Uterus (tissue), 4 donors: ENCODE data around the gene SOX1. TPM values are rescaled to one million over a fixed set of nuclear protein-coding genes. Genes with fewer than 3 reads are reported as not detected.

Experiments used
- DNase-seq, 2 donors: peaks; one replicate each; pipeline ENCODE4 v3.0.0-alpha.2; 2019 to 2020
- H3K27ac ChIP-seq, 2 donors: fragments of 200-600 bp; sonication (generic); 1 replicate in 1 of 2; 2 replicates in 1 of 2; pipeline ENCODE4 v1.5.1; 2016 to 2018
- H3K27me3 ChIP-seq, 2 donors: fragments of 200-600 bp; sonication (generic); one replicate each; pipeline ENCODE4 v1.5.1; 2018 to 2019; ENCODE audit warnings: control low read depth in 1 of 2
- H3K36me3 ChIP-seq, 2 donors: fragments of 200-600 bp; sonication (generic); one replicate each; pipeline ENCODE4 v1.5.1; 2019; ENCODE audit warnings: control low read depth in 1 of 2
- H3K4me1 ChIP-seq, 2 donors: fragments of 200-600 bp; sonication (generic); one replicate each; pipeline ENCODE4 v1.5.1; 2018 to 2019; ENCODE audit warnings: control low read depth in 1 of 2
- H3K4me3 ChIP-seq, 2 donors: fragments of 200-600 bp; sonication (generic); 1 replicate in 1 of 2; 2 replicates in 1 of 2; pipeline ENCODE4 v1.5.1; 2018 to 2019; ENCODE audit warnings: mild to moderate bottlenecking in 1 of 2
- H3K9me3 ChIP-seq, 2 donors: fragments of 200-600 bp; sonication (generic); one replicate each; pipeline ENCODE4 v1.5.1; 2019; ENCODE audit warnings: control low read depth in 1 of 2
- POLR2A ChIP-seq, 2 donors: fragments of 450-650 bp; IDR thresholded peaks; one replicate each; pipeline ENCODE4 v1.6.1; 2016; ENCODE audit warnings: antibody characterized with exemption in 2 of 2, mild to moderate bottlenecking in 1 of 2, moderate library complexity in 1 of 2
- intact Hi-C: fragments of 100-400 bp; cut with DNase I; formaldehyde crosslinking; loops from one replicate; pipeline ENCODE4 v1.15.1; 2023; ENCODE audit warnings: low total_unique reads
- total RNA-seq, 4 donors: library from RNA; depleted of rRNA in 3 of 4; stranded (reverse); fragments of >200 nt in 3 of 4; gene quantifications; one replicate each; pipeline versions ENCODE4 v1.1.0 to v1.2.4, GENCODE V29; 2014 to 2023
- TF ChIP-seq, protein P1 (sequence below), 4 experiments: fragments of 200-600 bp in 2 of 4; fragments of 450-650 bp in 2 of 4; sonication (generic) in 2 of 4; IDR thresholded peaks; one replicate each; pipeline ENCODE4 v1.5.1; 2016 to 2019; ENCODE audit warnings: antibody characterized with exemption in 4 of 4, mild to moderate bottlenecking in 2 of 4, moderate library complexity in 1 of 4
- donor health status: DM: yes; HTN: yes; CAD: no.

Gene SOX1
- total RNA-seq, 4 donors from 2014 or later: not detected

DNA sequence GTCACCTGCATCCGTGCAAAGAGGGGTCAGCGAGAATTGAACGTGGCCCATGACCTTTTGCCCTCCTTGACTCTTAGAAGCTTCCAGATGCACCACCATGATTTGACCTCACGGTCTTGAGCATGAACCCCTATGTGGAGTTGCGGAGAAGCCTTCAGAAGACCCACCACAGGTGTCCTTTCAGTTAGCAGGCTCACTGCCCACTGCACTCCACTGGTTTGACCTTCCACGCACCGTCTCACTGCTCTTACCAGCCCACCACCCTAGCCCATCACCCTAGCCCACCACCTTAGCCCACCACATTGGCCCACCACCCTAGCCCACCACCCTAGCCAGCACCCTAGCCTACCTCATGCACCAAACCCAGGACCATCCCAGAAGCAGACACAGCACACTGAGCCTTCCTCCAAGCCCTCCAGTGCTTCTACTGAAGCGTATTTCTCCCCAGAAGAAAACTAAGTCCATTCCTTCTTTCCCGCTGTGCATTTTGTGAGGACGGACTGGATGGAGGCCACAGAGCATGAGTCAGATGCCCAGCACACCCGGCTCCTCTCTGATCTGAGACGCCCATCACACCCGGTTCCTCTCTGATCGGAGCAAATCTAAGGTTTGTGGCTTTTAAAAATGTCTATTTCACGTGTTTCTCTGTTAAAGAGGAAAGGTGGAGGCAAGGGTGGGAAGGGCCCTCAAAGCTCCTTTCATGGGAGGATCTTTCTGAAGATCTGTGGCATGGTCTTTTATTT is 45.8 kb downstream of the SOX1 start:
- H3K4me1 ChIP-seq: no peaks in the 10 kb centered on the region
- TF ChIP-seq POLR2A (IDR thresholded peaks at IDR 0.05): no peak
- TF ChIP-seq, protein P1, sequence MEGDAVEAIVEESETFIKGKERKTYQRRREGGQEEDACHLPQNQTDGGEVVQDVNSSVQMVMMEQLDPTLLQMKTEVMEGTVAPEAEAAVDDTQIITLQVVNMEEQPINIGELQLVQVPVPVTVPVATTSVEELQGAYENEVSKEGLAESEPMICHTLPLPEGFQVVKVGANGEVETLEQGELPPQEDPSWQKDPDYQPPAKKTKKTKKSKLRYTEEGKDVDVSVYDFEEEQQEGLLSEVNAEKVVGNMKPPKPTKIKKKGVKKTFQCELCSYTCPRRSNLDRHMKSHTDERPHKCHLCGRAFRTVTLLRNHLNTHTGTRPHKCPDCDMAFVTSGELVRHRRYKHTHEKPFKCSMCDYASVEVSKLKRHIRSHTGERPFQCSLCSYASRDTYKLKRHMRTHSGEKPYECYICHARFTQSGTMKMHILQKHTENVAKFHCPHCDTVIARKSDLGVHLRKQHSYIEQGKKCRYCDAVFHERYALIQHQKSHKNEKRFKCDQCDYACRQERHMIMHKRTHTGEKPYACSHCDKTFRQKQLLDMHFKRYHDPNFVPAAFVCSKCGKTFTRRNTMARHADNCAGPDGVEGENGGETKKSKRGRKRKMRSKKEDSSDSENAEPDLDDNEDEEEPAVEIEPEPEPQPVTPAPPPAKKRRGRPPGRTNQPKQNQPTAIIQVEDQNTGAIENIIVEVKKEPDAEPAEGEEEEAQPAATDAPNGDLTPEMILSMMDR (IDR thresholded peaks at IDR 0.05): no peak
- intact Hi-C loops: no loop called here
- H3K27ac ChIP-seq: no peak overlapping the region
- H3K36me3 ChIP-seq: no peaks in the 10 kb centered on the region
- DNase-seq: no peak
- H3K4me3 ChIP-seq: no peak overlapping the region
- peaks cover 0 to 4% of the 10 kb centered on the region in 2 donors for H3K27me3 ChIP-seq
- H3K9me3 ChIP-seq: no peaks in the 10 kb centered on the region

DNA sequence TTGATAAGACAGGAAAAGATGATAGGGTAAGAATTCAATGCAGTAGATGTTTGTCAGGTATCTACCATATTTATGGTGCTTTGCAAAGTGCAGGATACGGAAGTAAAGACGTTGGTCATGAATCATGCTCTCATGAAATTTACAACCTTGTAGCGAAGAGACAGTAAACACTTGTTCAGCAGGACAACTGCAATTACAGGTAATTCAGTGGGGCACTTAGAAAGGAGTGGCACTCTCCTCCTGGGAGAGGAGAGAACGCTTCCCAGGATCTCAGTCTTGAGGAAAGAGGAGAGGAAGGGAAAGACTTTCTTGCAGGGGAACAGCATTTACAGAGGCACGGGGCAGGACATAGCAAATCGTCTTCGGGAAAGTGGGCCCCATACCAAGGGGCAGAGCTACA is 46.4 kb downstream of the SOX1 start:
- Histone ChIP-seq H3K9me3 (no peaks in the 10 kb centered on the region), H3K27me3 (peaks cover 0 to 4% of the 10 kb centered on the region in 2 donors), H3K4me3 (no peak overlapping the region), H3K27ac (no peak overlapping the region), H3K4me1 (no peaks in the 10 kb centered on the region), H3K36me3 (no peaks in the 10 kb centered on the region)
- TF ChIP-seq, protein P1 (IDR thresholded peaks at IDR 0.05): no peak
- no peak for TF ChIP-seq POLR2A (IDR thresholded peaks at IDR 0.05)
- no peak for DNase-seq
- intact Hi-C loops: no loop called here

DNA sequence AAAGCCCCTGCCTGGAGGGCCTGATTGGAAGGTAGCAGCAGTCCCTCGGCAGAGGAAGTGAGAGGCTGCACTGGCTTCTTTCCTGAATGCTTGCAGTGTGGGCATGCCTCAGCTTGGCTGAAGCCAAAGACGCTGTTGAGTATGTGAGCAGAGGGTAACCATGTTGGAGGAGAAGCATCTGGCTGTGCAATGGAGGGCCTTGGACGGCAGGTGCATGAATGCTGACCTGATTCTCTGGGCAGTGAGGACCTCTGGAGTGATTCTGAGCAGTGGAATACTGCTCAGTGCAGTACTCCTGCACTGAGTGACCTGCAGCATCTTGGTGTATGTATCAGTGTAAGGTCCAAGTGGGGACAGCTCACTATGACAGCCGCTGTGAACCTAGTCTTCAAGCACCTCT is 46.9 kb downstream of the SOX1 start:
- intact Hi-C loops: no loop called here
- no peak for DNase-seq
- peaks cover 0 to 4% of the 10 kb centered on the region in 2 donors for H3K27me3 ChIP-seq

DNA sequence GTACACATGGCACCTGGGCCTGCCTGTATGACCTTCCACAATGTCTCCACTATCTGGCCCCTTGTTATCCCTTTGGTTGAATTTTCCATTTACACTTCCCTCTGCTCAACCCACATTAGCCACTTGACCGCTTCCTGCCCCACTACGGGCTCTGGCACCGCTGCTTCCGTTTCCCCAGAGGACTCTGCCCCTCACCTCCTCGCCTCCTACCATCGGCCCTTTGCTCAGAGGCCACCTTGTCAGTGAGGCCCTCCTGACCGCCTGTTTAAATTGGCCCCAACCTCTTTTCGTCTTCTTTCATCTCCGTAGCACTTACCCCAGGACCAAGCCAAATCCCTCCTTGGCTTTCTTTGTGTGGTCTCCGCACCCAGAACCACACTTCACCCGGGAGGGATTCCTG is 47.4 kb downstream of the SOX1 start:
- no peak overlapping the region for H3K27ac ChIP-seq
- DNase-seq: no peak
- intact Hi-C loops: no loop called here
- no peak overlapping the region for H3K4me3 ChIP-seq
- no peaks in the 10 kb centered on the region for H3K4me1 ChIP-seq
- H3K9me3 ChIP-seq: no peaks in the 10 kb centered on the region
- no peak for TF ChIP-seq POLR2A (IDR thresholded peaks at IDR 0.05)
- TF ChIP-seq, protein P1 (IDR thresholded peaks at IDR 0.05): no peak
- H3K27me3 ChIP-seq: peaks cover 0 to 4% of the 10 kb centered on the region in 2 donors
- no peaks in the 10 kb centered on the region for H3K36me3 ChIP-seq

More for the DNA sequence above, 46.9 kb downstream of the SOX1 start:
- no peak overlapping the region for H3K4me3 ChIP-seq
- H3K27ac ChIP-seq: no peak overlapping the region
- TF ChIP-seq, protein P1 (IDR thresholded peaks at IDR 0.05): no peak
- TF ChIP-seq POLR2A (IDR thresholded peaks at IDR 0.05): no peak
- H3K9me3 ChIP-seq: no peaks in the 10 kb centered on the region
- no peaks in the 10 kb centered on the region for H3K36me3 ChIP-seq
- no peaks in the 10 kb centered on the region for H3K4me1 ChIP-seq

DNA sequence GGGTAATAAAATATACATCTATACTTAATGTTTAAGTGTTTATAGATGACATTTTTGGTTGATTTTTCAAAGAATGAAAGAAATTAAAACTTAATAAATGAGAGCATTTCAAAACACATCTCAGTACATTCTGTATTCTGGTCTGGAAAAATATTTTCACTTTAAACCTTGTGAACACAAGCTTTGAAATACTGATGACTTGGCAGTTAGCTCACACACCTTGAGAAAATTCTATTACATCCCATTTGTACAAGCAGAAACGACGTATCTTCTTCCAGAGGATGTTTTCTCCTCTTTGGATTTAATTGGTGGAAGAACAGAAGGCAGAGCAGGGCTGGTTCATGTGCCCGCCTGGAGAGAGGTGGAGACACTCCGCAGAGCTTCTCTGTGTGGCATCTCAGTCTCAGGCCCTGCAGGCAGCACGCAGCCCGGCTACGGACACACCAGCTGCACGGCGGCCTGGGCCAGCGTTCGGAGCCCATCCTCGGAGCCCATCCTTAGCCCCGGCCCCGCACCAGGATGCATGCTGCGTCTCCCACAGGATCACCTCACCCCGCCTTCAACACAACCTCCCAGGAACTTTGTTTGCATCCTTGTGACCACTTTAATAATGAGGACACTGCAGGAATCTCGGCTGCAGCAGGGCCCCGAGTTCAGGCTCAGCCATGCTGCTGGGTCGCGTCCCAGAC is 48.6 kb downstream of the SOX1 start:
- DNase-seq: no peak
- H3K4me3 ChIP-seq: no peak overlapping the region
- TF ChIP-seq, protein P1 (IDR thresholded peaks at IDR 0.05): no peak
- TF ChIP-seq POLR2A (IDR thresholded peaks at IDR 0.05): no peak
- H3K9me3 ChIP-seq: no peaks in the 10 kb centered on the region
- peaks cover 0 to 2% of the 10 kb centered on the region in 2 donors for H3K27me3 ChIP-seq
- no peak overlapping the region for H3K27ac ChIP-seq
- no peaks in the 10 kb centered on the region for H3K4me1 ChIP-seq
- intact Hi-C loops: no loop called here
- no peaks in the 10 kb centered on the region for H3K36me3 ChIP-seq
